ENCODE results near the gene INTS1.

DNA sequence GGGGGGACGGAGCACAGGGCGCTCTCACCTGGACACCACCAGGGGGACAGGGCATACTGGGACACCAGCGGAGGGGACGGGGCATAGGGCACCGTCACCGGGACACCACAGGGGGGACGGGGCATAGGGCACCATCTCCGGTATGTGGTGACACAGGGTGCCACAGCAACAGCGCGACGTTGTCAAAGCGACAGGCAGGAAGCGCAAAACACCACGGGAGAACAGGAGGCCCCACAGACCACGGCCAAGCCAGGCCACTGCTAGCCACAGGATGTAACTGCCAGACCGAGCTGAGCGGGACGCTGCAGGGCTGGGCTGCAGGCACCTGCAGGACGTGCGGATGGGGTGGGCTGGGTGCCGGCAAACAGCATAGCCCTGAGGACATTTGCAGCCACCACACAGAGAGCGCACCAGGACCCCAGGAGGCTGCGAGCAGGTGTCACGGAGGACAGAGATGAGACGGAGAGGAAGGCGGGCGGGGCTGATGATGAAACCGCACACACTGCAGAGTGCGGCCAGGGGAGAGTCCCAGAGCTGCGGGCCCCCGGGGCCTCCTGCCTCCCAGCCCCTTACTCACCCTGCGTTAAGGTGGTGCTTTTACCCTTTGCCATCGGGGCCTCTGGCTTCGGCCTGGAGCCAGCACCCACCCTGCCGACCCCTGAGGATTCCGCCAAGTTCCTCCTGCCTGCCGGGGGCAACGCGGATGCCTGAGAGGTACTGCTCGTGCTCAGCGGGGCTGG, 62.4 kb downstream of the INTS1 start:
- TF ChIP-seq, protein P1, sequence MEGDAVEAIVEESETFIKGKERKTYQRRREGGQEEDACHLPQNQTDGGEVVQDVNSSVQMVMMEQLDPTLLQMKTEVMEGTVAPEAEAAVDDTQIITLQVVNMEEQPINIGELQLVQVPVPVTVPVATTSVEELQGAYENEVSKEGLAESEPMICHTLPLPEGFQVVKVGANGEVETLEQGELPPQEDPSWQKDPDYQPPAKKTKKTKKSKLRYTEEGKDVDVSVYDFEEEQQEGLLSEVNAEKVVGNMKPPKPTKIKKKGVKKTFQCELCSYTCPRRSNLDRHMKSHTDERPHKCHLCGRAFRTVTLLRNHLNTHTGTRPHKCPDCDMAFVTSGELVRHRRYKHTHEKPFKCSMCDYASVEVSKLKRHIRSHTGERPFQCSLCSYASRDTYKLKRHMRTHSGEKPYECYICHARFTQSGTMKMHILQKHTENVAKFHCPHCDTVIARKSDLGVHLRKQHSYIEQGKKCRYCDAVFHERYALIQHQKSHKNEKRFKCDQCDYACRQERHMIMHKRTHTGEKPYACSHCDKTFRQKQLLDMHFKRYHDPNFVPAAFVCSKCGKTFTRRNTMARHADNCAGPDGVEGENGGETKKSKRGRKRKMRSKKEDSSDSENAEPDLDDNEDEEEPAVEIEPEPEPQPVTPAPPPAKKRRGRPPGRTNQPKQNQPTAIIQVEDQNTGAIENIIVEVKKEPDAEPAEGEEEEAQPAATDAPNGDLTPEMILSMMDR (IDR thresholded peaks at IDR 0.05; ENCODE audit: low read length), result no peak
- no peak for TF ChIP-seq EZH2 (IDR thresholded peaks at IDR 0.05; ENCODE audit: borderline replicate concordance, low read length)

Data from OCI-LY1 (cell line).